GM10266 (cell line): Measurements from ENCODE around the gene CLEC12A.

Source experiments
- DNase-seq: peaks from one replicate; pipeline ENCODE4 v3.0.0; 2012; ENCODE audit errors: extremely low spot score
- TF ChIP-seq, protein P1 (sequence below): IDR thresholded peaks from 2 replicates; pipeline ENCODE4 v1.5.1; 2012; ENCODE audit warnings: mild to moderate bottlenecking, low read depth; ENCODE audit not compliant: control insufficient read depth, insufficient read depth; ENCODE audit errors: missing control alignments

The CLEC12A gene

DNA sequence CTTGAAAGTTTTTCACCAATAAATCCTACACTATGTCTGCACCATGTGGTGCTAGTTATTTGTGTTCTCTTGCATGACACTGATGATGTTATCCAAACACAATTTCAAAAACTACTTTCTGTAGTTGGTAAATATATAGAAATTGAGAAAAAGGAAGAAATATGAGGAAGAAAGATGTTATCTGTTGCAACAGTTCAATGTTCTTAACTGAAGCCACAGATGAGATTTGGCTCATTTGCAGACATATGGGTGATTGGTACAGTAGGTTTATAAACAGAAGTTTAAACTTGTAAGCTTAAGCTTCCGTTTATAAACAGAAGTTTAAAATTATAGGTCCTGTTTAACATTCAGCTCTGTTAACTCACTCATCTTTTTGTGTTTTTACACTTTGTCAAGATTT is at the start of gene CLEC12A:
TSS of gene CLEC12A (plus strand) at position 229 of the 400 bp plus-strand sequence. CDS start 188 bp downstream, outside the sequence.
- TF ChIP-seq, protein P1, sequence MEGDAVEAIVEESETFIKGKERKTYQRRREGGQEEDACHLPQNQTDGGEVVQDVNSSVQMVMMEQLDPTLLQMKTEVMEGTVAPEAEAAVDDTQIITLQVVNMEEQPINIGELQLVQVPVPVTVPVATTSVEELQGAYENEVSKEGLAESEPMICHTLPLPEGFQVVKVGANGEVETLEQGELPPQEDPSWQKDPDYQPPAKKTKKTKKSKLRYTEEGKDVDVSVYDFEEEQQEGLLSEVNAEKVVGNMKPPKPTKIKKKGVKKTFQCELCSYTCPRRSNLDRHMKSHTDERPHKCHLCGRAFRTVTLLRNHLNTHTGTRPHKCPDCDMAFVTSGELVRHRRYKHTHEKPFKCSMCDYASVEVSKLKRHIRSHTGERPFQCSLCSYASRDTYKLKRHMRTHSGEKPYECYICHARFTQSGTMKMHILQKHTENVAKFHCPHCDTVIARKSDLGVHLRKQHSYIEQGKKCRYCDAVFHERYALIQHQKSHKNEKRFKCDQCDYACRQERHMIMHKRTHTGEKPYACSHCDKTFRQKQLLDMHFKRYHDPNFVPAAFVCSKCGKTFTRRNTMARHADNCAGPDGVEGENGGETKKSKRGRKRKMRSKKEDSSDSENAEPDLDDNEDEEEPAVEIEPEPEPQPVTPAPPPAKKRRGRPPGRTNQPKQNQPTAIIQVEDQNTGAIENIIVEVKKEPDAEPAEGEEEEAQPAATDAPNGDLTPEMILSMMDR = no peak
- no peak for DNase-seq

- no peak for DNase-seq
Observed at GRCh38 chr12:9922429-9922828, 48.8 kb upstream of the CLEC12A start.

GRCh38 chr12:9925705-9926393 is 45.4 kb upstream of the CLEC12A start:
- TF ChIP-seq, protein P1 = peak; percentile 45
- peak; percentile 24 for DNase-seq

More at GRCh38 chr12:9922429-9922828, 48.8 kb upstream of the CLEC12A start:
- TF ChIP-seq, protein P1 = no peak

DNA sequence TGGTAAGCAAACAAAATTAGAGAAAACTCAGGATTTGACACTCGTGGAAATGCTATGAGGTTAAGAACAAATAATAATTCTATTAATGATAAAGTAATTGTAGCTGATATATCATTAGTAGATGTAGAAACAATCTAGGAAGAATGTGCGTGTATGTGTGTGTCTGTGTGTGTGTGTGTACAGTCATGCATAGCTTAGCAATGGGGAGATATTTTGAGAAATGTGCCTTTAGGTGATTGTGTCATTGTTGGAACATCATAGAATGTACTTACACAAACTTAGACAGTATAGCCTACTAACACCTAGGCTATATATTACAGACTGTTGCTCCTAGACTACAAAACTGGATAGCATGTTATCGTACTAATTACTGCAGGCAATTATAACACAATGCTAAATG is 44.3 kb upstream of the CLEC12A start:
- no peak for DNase-seq
- TF ChIP-seq, protein P1 = no peak

- DNase-seq = no peak
Observed at GRCh38 chr12:9928607-9929006, 42.6 kb upstream of the CLEC12A start.

DNA sequence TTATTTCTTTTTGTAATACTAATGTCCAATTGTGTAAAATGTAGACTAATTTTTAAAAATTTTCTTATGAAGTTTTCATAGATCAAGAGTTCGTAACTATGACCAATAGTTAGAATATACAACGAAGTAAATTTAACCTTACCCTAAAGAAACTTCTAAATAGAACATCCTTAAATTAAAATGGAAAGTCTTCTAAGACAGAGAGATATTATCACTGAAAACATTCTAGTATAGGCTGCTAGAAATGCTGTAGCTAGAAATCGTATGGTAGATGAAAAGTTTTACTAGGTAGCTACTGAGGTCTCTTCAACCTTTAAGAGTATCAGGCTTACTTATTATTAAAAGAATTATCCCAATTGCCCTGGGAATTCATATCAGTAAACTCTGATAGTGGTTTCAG is 40.0 kb upstream of the CLEC12A start:
- TF ChIP-seq, protein P1 = no peak
- DNase-seq = no peak

More at GRCh38 chr12:9928607-9929006, 42.6 kb upstream of the CLEC12A start:
- TF ChIP-seq, protein P1 = no peak

DNA sequence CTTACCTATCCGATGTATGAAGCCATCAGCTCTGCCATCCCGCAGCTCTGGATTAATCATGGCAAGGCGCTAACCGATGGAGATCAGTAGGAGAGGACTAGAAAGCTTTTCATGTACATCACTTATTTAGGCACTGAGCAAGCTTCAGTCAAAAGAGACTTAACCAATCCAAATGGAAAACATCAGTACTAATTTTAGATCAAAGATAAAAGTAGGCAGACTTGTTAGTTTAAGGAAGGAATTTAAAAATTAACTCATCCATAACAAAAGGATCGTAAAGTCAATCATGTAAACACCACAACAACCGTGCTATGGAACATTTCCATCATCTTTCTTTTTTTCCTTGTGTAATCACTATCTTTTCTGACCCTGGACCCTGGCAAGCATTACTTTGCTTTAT is 38.9 kb upstream of the CLEC12A start, which contains the start of gene CLEC2A:
TSS of gene CLEC2A (minus strand) at position 101 of the 400 bp plus-strand sequence. CDS start at position 60, 41 bp downstream.
- DNase-seq = no peak
- TF ChIP-seq, protein P1 = no peak
